WTC11 (cell line): ENCODE data around the gene ANKRD33B. TPM values are rescaled to one million over a fixed set of nuclear protein-coding genes. Genes with fewer than 3 reads are reported as not detected.
"Not testable (repeated sequence)": the region's sequence is repeated elsewhere in the genome, so short reads cannot be mapped to it uniquely, and the experiment has no call there.

Source experiments
- ATAC-seq: fragments of 200-7000 bp; cut with Tn5 transposase; 2 replicates; pipeline ENCODE4 v1.10.0; 2021; ENCODE audit warnings: mild to moderate bottlenecking, moderate library complexity
- CTCF ChIA-PET: fragments of 300-600 bp; sonication (Branson Sonifier 250); formaldehyde crosslinking; loops from one replicate; lab custom pipeline; 2021; ENCODE audit warnings: antibody characterized with exemption; lab: Charles Lee
- POLR2A ChIA-PET: fragments of 350-600 bp; sonication (Branson Sonifier 250); formaldehyde crosslinking; loops from one replicate; lab custom pipeline; 2021; ENCODE audit warnings: antibody characterized with exemption; lab: Charles Lee
- DNase-seq: peaks from one replicate; pipeline ENCODE4 v3.0.0; 2021; ENCODE audit warnings: low spot score
- H3K27ac Mint-ChIP-seq: 2 replicates; pipeline ENCODE4 v1.8.0; 2021; ENCODE audit warnings: mixed read lengths
- H3K27me3 Mint-ChIP-seq: 2 replicates; pipeline ENCODE4 v1.8.0; 2021; ENCODE audit warnings: low read depth, mild to moderate bottlenecking, moderate library complexity, mixed read lengths
- H3K36me3 Mint-ChIP-seq: 2 replicates; pipeline ENCODE4 v1.8.0; 2021; ENCODE audit warnings: mixed read lengths
- H3K4me1 Mint-ChIP-seq: 2 replicates; pipeline ENCODE4 v1.8.0; 2022; ENCODE audit warnings: mixed read lengths
- H3K4me3 Mint-ChIP-seq: 2 replicates; pipeline ENCODE4 v1.8.0; 2021; ENCODE audit warnings: mild to moderate bottlenecking, moderate library complexity, mixed read lengths
- H3K9me3 Mint-ChIP-seq: 2 replicates; pipeline ENCODE4 v1.8.0; 2021; ENCODE audit warnings: mixed read lengths
- CREB1 ChIP-seq: sonication (generic); formaldehyde crosslinking; IDR thresholded peaks from 2 replicates; pipeline ENCODE4 v1.8.0; 2023; ENCODE audit warnings: mild to moderate bottlenecking, missing genetic modification reagents
- EMX1 ChIP-seq: fragments of 250-450 bp; sonication (Bioruptor Pico); IDR thresholded peaks from 2 replicates; pipeline ENCODE4 v1.8.0; 2021; ENCODE audit warnings: mild to moderate bottlenecking
- FOXK1 ChIP-seq: sonication (generic); formaldehyde crosslinking; IDR thresholded peaks from 2 replicates; pipeline ENCODE4 v1.8.0; 2022; ENCODE audit warnings: mild to moderate bottlenecking, moderate library complexity, missing genetic modification reagents
- GABPB1 ChIP-seq: sonication (generic); formaldehyde crosslinking; IDR thresholded peaks from 2 replicates; pipeline ENCODE4 v1.8.1; 2023; ENCODE audit warnings: mild to moderate bottlenecking, missing genetic modification reagents
- GTF2I ChIP-seq: fragments of 250-450 bp; sonication (Bioruptor Pico); conservative IDR thresholded peaks from 2 replicates; pipeline ENCODE4 v1.4.0; 2021; ENCODE audit warnings: mild to moderate bottlenecking
- NR1H2 ChIP-seq: sonication (generic); formaldehyde crosslinking; IDR thresholded peaks from 2 replicates; pipeline ENCODE4 v1.9.0; 2021; ENCODE audit warnings: mild to moderate bottlenecking, moderate library complexity, missing genetic modification reagents
- NR2C2 ChIP-seq: sonication (generic); formaldehyde crosslinking; IDR thresholded peaks from 2 replicates; pipeline ENCODE4 v1.8.0; 2022; ENCODE audit warnings: mild to moderate bottlenecking, missing genetic modification reagents
- PREB ChIP-seq: sonication (generic); formaldehyde crosslinking; IDR thresholded peaks from 2 replicates; pipeline ENCODE4 v1.8.1; 2022; ENCODE audit warnings: mild to moderate bottlenecking, missing genetic modification reagents, moderate library complexity, borderline replicate concordance
- PRRX2 ChIP-seq: fragments of 250-450 bp; sonication (Bioruptor Pico); IDR thresholded peaks from 2 replicates; pipeline ENCODE4 v1.8.0; 2021; ENCODE audit warnings: mild to moderate bottlenecking
- RORB ChIP-seq: fragments of 250-450 bp; sonication (Bioruptor Pico); IDR thresholded peaks from 2 replicates; pipeline ENCODE4 v1.9.0; 2021; ENCODE audit warnings: mild to moderate bottlenecking
- SMAD3 ChIP-seq: sonication (generic); formaldehyde crosslinking; IDR thresholded peaks from 2 replicates; pipeline ENCODE4 v1.8.0; 2022; ENCODE audit warnings: missing genetic modification reagents, mild to moderate bottlenecking, borderline replicate concordance
- SMAD4 ChIP-seq: sonication (generic); formaldehyde crosslinking; IDR thresholded peaks from 2 replicates; pipeline ENCODE4 v1.8.0; 2022; ENCODE audit warnings: mild to moderate bottlenecking, missing genetic modification reagents
- TEAD4 ChIP-seq: sonication (generic); formaldehyde crosslinking; IDR thresholded peaks from 2 replicates; pipeline ENCODE4 v1.8.0; 2022; ENCODE audit warnings: mild to moderate bottlenecking, missing genetic modification reagents
- TP53 ChIP-seq: sonication (generic); formaldehyde crosslinking; IDR thresholded peaks from 2 replicates; pipeline ENCODE4 v1.8.1; 2023; ENCODE audit warnings: mild to moderate bottlenecking, missing genetic modification reagents
- ZBTB21 ChIP-seq: sonication (generic); formaldehyde crosslinking; IDR thresholded peaks from 2 replicates; pipeline ENCODE4 v1.8.1; 2023; ENCODE audit warnings: mild to moderate bottlenecking, missing genetic modification reagents, borderline replicate concordance
- ZMAT4 ChIP-seq: fragments of 250-450 bp; sonication (Bioruptor Pico); IDR thresholded peaks from 2 replicates; pipeline ENCODE4 v1.9.0; 2021; ENCODE audit warnings: mild to moderate bottlenecking
- ZNF232 ChIP-seq: sonication (generic); formaldehyde crosslinking; IDR thresholded peaks from 2 replicates; pipeline ENCODE4 v1.8.0; 2022; ENCODE audit warnings: mild to moderate bottlenecking, missing genetic modification reagents
- ZNF416 ChIP-seq: fragments of 250-450 bp; sonication (Bioruptor Pico); IDR thresholded peaks from 2 replicates; pipeline ENCODE4 v1.9.0; 2021; ENCODE audit warnings: mild to moderate bottlenecking, inconsistent platforms
- ZNF671 ChIP-seq: fragments of 250-450 bp; sonication (Bioruptor Pico); IDR thresholded peaks from 2 replicates; pipeline ENCODE4 v1.8.0; 2021; ENCODE audit warnings: mild to moderate bottlenecking
- total RNA-seq: library from RNA; stranded (reverse); gene quantifications from 3 replicates; pipeline ENCODE4 v1.2.3, GENCODE V29; 2021
- TF ChIP-seq, protein P1 (sequence below): sonication (generic); formaldehyde crosslinking; IDR thresholded peaks from 2 replicates; pipeline ENCODE4 v1.8.1; 2023; ENCODE audit warnings: mild to moderate bottlenecking, missing genetic modification reagents, moderate library complexity
- TF ChIP-seq, protein P2 (sequence below): sonication (generic); formaldehyde crosslinking; IDR thresholded peaks from 2 replicates; pipeline ENCODE4 v1.8.1; 2022; ENCODE audit warnings: low read depth, mild to moderate bottlenecking, moderate library complexity, missing genetic modification reagents, borderline replicate concordance
- TF ChIP-seq, protein P3 (sequence below): sonication (generic); formaldehyde crosslinking; IDR thresholded peaks from 2 replicates; pipeline ENCODE4 v1.8.0; 2022; ENCODE audit warnings: mild to moderate bottlenecking, missing genetic modification reagents
- TF ChIP-seq, protein P4 (sequence below): sonication (generic); formaldehyde crosslinking; IDR thresholded peaks from 2 replicates; pipeline ENCODE4 v1.8.1; 2022; ENCODE audit warnings: mild to moderate bottlenecking, moderate library complexity, missing genetic modification reagents

The ANKRD33B gene
- total RNA-seq, 1 experiment from 2014 or later = 9.2 TPM

GRCh38 chr5:10546186-10546585 lies 17.7 kb upstream of the ANKRD33B start:
- TF ChIP-seq, protein P1, sequence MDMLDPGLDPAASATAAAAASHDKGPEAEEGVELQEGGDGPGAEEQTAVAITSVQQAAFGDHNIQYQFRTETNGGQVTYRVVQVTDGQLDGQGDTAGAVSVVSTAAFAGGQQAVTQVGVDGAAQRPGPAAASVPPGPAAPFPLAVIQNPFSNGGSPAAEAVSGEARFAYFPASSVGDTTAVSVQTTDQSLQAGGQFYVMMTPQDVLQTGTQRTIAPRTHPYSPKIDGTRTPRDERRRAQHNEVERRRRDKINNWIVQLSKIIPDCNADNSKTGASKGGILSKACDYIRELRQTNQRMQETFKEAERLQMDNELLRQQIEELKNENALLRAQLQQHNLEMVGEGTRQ (CRISPR knock-in tag) = no peak
- TF ChIP-seq GABPB1 (CRISPR knock-in tag) = no peak
- Mint-ChIP-seq H3K27me3 (peaks cover 4% of the 10 kb centered on the region), H3K27ac (no peak overlapping the region), H3K9me3 (peaks cover 9% of the 10 kb centered on the region; the same call in 1 of the 2 replicates), H3K4me3 (no peak overlapping the region), H3K36me3 (0 out of 2 replicates have a peak, but pooled peaks cover 2% of the 10 kb centered on the region), H3K4me1 (peaks cover 18% of the 10 kb centered on the region)
- no peak for DNase-seq
- CTCF ChIA-PET = interaction anchor here (0.8 to 1.3 kb wide), 3 partner anchors 48 to 82 kb away, joined by 3 to 4 read pairs (median 3); no protein-coding TSS in a partner anchor
- no peak for ATAC-seq
- POLR2A ChIA-PET = no interaction called here

DNA sequence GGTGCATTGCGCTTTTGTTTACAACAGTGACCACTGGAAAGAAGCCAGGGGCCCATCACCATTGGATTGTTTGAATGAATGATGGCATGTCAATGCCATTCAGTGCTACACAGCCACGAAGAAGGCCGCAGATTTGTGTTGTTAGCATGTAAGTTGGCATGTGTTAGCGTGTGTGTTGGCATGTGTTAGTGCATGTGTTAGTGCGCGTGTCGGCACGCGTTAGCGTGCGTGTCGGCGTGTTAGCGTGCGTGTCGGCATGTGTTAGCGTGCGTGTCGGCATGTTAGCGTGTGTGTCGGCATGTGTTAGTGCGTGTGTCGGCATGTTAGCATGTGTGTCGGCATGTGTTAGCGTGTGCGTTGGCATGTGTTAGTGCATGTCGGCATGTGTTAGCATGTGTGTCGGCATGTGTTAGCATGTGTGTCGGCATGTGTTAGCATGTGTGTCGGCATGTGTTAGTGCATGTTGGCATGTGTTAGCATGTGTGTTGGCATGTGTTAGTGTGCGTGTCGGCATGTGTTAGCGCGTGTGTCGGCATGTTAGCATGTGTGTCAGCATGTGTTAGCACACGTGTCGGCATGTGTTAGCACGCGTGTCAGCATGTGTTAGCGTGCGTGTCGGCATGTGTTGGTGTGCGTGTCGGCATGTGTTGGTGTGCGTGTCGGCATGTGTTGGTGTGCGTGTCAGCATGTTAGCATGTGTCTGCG lies 15.3 kb upstream of the ANKRD33B start:
- ATAC-seq (no peak), DNase-seq (no peak)
- Mint-ChIP-seq H3K9me3 (peaks cover 9% of the 10 kb centered on the region; the same call in 1 of the 2 replicates), H3K36me3 (0 out of 2 replicates have a peak, but pooled peaks cover 2% of the 10 kb centered on the region), H3K27ac (peak overlapping the region; percentile 76), H3K4me3 (no peak overlapping the region), H3K27me3 (peaks cover 4% of the 10 kb centered on the region), H3K4me1 (peaks cover 30% of the 10 kb centered on the region)
- POLR2A ChIA-PET = no interaction called here
- TF ChIP-seq ZNF671 (CRISPR knock-in tag) = no peak
- no peak for TF ChIP-seq EMX1
- no peak for TF ChIP-seq PRRX2 (CRISPR knock-in tag)
- 0 out of 2 replicates have a peak, but pooled peaks have one; percentile 19 for TF ChIP-seq NR2C2 (CRISPR knock-in tag)
- TF ChIP-seq TEAD4 (CRISPR knock-in tag) = no peak
- no peak for TF ChIP-seq CREB1
- no peak for TF ChIP-seq RORB (CRISPR knock-in tag)
- TF ChIP-seq, protein P2, sequence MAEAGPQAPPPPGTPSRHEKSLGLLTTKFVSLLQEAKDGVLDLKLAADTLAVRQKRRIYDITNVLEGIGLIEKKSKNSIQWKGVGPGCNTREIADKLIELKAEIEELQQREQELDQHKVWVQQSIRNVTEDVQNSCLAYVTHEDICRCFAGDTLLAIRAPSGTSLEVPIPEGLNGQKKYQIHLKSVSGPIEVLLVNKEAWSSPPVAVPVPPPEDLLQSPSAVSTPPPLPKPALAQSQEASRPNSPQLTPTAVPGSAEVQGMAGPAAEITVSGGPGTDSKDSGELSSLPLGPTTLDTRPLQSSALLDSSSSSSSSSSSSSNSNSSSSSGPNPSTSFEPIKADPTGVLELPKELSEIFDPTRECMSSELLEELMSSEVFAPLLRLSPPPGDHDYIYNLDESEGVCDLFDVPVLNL (CRISPR knock-in tag) = no peak
- CTCF ChIA-PET = interaction anchor here (1.0 to 1.2 kb wide), 2 partner anchors 50 to 79 kb away, joined by 4 to 5 read pairs; no protein-coding TSS in a partner anchor

GRCh38 chr5:10549123-10549514 lies 14.8 kb upstream of the ANKRD33B start:
- Mint-ChIP-seq H3K27ac (peak overlapping the region; percentile 76), H3K4me1 (peaks cover 30% of the 10 kb centered on the region)
- H3K27me3 Mint-ChIP-seq, POLR2A ChIA-PET, ATAC-seq, DNase-seq, H3K36me3 Mint-ChIP-seq, H3K9me3 Mint-ChIP-seq, H3K4me3 Mint-ChIP-seq: not testable (repeated sequence)
- CTCF ChIA-PET = interaction anchor here (1.0 kb wide), 1 partner anchor 78 kb away, joined by 4 read pairs; no protein-coding TSS in a partner anchor

GRCh38 chr5:10550222-10550995 lies 13.5 kb upstream of the ANKRD33B start:
- POLR2A ChIA-PET = interaction anchor here (0.7 to 1.5 kb wide), 3 partner anchors 26 to 77 kb away, joined by 3 to 10 read pairs (median 4); no protein-coding TSS in a partner anchor
- Mint-ChIP-seq H3K36me3 (0 out of 2 replicates have a peak, but pooled peaks cover 2% of the 10 kb centered on the region), H3K27me3 (peaks cover 4% of the 10 kb centered on the region), H3K9me3 (peaks cover 9% of the 10 kb centered on the region; the same call in 1 of the 2 replicates), H3K4me1 (peaks cover 30% of the 10 kb centered on the region), H3K27ac (peak overlapping the region; percentile 92), H3K4me3 (no peak overlapping the region)
- CTCF ChIA-PET = interaction anchor here (0.9 to 2.1 kb wide), 12 partner anchors 10 to 139 kb away, joined by 3 to 23 read pairs (median 5); no protein-coding TSS in a partner anchor
- ATAC-seq = no peak
- DNase-seq = no peak
- TF ChIP-seq ZMAT4 (no peak), SMAD3 (CRISPR knock-in tag) (no peak), PREB (no peak), ZNF232 (CRISPR knock-in tag) (no peak), NR1H2 (no peak), GTF2I (CRISPR knock-in tag) (no peak), ZBTB21 (CRISPR knock-in tag) (no peak), SMAD4 (CRISPR knock-in tag) (no peak), TP53 (CRISPR knock-in tag) (no peak), ZNF416 (CRISPR knock-in tag) (no peak), FOXK1 (no peak)
- TF ChIP-seq, protein P3, sequence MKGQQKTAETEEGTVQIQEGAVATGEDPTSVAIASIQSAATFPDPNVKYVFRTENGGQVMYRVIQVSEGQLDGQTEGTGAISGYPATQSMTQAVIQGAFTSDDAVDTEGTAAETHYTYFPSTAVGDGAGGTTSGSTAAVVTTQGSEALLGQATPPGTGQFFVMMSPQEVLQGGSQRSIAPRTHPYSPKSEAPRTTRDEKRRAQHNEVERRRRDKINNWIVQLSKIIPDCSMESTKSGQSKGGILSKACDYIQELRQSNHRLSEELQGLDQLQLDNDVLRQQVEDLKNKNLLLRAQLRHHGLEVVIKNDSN (CRISPR knock-in tag) = no peak
- TF ChIP-seq, protein P4, sequence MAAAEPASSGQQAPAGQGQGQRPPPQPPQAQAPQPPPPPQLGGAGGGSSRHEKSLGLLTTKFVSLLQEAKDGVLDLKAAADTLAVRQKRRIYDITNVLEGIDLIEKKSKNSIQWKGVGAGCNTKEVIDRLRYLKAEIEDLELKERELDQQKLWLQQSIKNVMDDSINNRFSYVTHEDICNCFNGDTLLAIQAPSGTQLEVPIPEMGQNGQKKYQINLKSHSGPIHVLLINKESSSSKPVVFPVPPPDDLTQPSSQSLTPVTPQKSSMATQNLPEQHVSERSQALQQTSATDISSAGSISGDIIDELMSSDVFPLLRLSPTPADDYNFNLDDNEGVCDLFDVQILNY = no peak
